ENCODE data around the gene TBX21.
"Not testable (repeated sequence)": the region's sequence is repeated elsewhere in the genome, so short reads cannot be mapped to it uniquely, and the experiment has no call there.

Gene TBX21

GRCh38 chr17:47733674-47734410 is 806 bp downstream of the TBX21 start:
- DNase-seq (ENCODE audit: low spot score): no peak

- no peak for DNase-seq (ENCODE audit: low spot score)
Observed at GRCh38 chr17:47735139-47735464, 2.1 kb downstream of the TBX21 start.

- DNase-seq (ENCODE audit: low spot score): no peak
Observed at GRCh38 chr17:47735536-47736011, 2.5 kb downstream of the TBX21 start.

GRCh38 chr17:47736501-47737495 is 3.8 kb downstream of the TBX21 start:
- no peak for DNase-seq (ENCODE audit: low spot score)

- DNase-seq (ENCODE audit: low spot score): no peak
Observed at GRCh38 chr17:47738178-47738577, 5.1 kb downstream of the TBX21 start.

GRCh38 chr17:47739150-47739549 is 6.1 kb downstream of the TBX21 start:
- DNase-seq (ENCODE audit: low spot score): no peak

- not testable (repeated sequence) for DNase-seq (ENCODE audit: low spot score)
Observed at GRCh38 chr17:47739945-47740344, 6.9 kb downstream of the TBX21 start.

GRCh38 chr17:47741109-47741792 is 8.2 kb downstream of the TBX21 start:
- no peak for DNase-seq (ENCODE audit: low spot score)

- no peak for DNase-seq (ENCODE audit: low spot score)
Observed at GRCh38 chr17:47741793-47742145, 8.7 kb downstream of the TBX21 start.

- peak; percentile 18 for DNase-seq (ENCODE audit: low spot score)
Observed at GRCh38 chr17:47742319-47743181, 9.5 kb downstream of the TBX21 start.

GRCh38 chr17:47744168-47745036 is 11.4 kb downstream of the TBX21 start:
- DNase-seq (ENCODE audit: low spot score): no peak

- no peak for DNase-seq (ENCODE audit: low spot score)
Observed at GRCh38 chr17:47745037-47745380, 12.0 kb downstream of the TBX21 start.

GRCh38 chr17:47751471-47751870 is 18.4 kb downstream of the TBX21 start:
- DNase-seq (ENCODE audit: low spot score): no peak

- DNase-seq (ENCODE audit: low spot score): no peak
Observed at GRCh38 chr17:47757386-47757785, 24.4 kb downstream of the TBX21 start.

GRCh38 chr17:47760409-47761140 is 27.5 kb downstream of the TBX21 start:
- DNase-seq (ENCODE audit: low spot score): no peak

- DNase-seq (ENCODE audit: low spot score): no peak
Observed at GRCh38 chr17:47762728-47763127, 29.7 kb downstream of the TBX21 start.

GRCh38 chr17:47763913-47764582 is 31.0 kb downstream of the TBX21 start:
- DNase-seq (ENCODE audit: low spot score): no peak

- DNase-seq (ENCODE audit: low spot score): not testable (repeated sequence)
Observed at GRCh38 chr17:47773649-47774048, 40.6 kb downstream of the TBX21 start.

GRCh38 chr17:47774331-47774730 is 41.3 kb downstream of the TBX21 start:
- no peak for DNase-seq (ENCODE audit: low spot score)
